K562 (cell line): Measurements from ENCODE around the gene GJC2. TPM values are rescaled to one million over a fixed set of nuclear protein-coding genes. Genes with fewer than 3 reads are reported as not detected.

Experiments
- CREB1 ChIP-seq, 2 experiments: sonication (generic) in 1 of 2; formaldehyde crosslinking in 1 of 2; IDR thresholded peaks; 2 replicates each; pipeline versions ENCODE4 v1.6.1 to v1.8.0; 2012 to 2022; ENCODE audit warnings: inconsistent platforms in 1 of 2, mild to moderate bottlenecking in 1 of 2, missing genetic modification reagents in 1 of 2, moderate library complexity in 1 of 2
- FIP1L1 ChIP-seq: fragments of 200-400 bp; formaldehyde crosslinking; IDR thresholded peaks from 2 replicates; pipeline ENCODE4 v1.6.1; 2018; ENCODE audit warnings: mild to moderate bottlenecking, low read depth, low read length; ENCODE audit not compliant: poor library complexity, severe bottlenecking
- GATAD2B ChIP-seq: fragments of 450-650 bp; IDR thresholded peaks from 2 replicates; pipeline ENCODE4 v1.6.1; 2017; ENCODE audit warnings: mild to moderate bottlenecking, borderline replicate concordance
- GTF2E2 ChIP-seq: fragments of 200-800 bp; sonication (Bioruptor generic); IDR thresholded peaks from 2 replicates; pipeline ENCODE4 v1.6.1; 2016; ENCODE audit warnings: missing genetic modification characterization, missing compliant biosample characterization
- JUN ChIP-seq, 2 experiments: sonication (generic) in 1 of 2; formaldehyde crosslinking in 1 of 2; IDR thresholded peaks; 2 replicates each; pipeline versions ENCODE4 v1.6.1 to v1.8.0; 2012 to 2022; ENCODE audit warnings: borderline replicate concordance in 2 of 2, mild to moderate bottlenecking in 2 of 2, improper control_type of control experiment in 1 of 2, low read depth in 1 of 2, low read length in 1 of 2, missing genetic modification reagents in 1 of 2
- KDM4B ChIP-seq, 2 experiments: fragments of 450-650 bp in 1 of 2; sonication (generic) in 1 of 2; IDR thresholded peaks; 2 replicates each; pipeline ENCODE4 v1.6.1; 2016 to 2017; ENCODE audit warnings: borderline replicate concordance in 2 of 2, antibody characterized with exemption in 1 of 2, low read depth in 1 of 2, mild to moderate bottlenecking in 1 of 2
- MAZ ChIP-seq, 2 experiments: fragments of 450-650 bp in 1 of 2; sonication (generic) in 1 of 2; formaldehyde crosslinking; IDR thresholded peaks in 1 of 2; conservative IDR thresholded peaks in 1 of 2; 2 replicates each; pipeline versions ENCODE4 v1.4.0 to v1.5.0; 2020; ENCODE audit warnings: mild to moderate bottlenecking in 1 of 2, missing genetic modification reagents in 1 of 2
- MTA3 ChIP-seq: fragments of 450-650 bp; formaldehyde crosslinking; IDR thresholded peaks from 2 replicates; pipeline ENCODE4 v1.6.1; 2017; ENCODE audit warnings: mild to moderate bottlenecking, borderline replicate concordance
- MYC ChIP-seq, 2 experiments: fragments of 250-450 bp in 1 of 2; sonication (Bioruptor Pico) in 1 of 2; IDR thresholded peaks; 2 replicates each; pipeline versions ENCODE4 v1.5.1 to v1.6.1; 2012 to 2021; ENCODE audit warnings: low read depth in 2 of 2, borderline replicate concordance in 1 of 2, improper control_type of control experiment in 1 of 2, low read length in 1 of 2, mild to moderate bottlenecking in 1 of 2, moderate library complexity in 1 of 2
- NFIX ChIP-seq: fragments of 250-450 bp; sonication (Bioruptor Pico); IDR thresholded peaks from 2 replicates; pipeline ENCODE4 v1.4.0; 2020; ENCODE audit warnings: low read depth, mild to moderate bottlenecking, moderate library complexity
- NR2F6 ChIP-seq: fragments of 450-650 bp; formaldehyde crosslinking; IDR thresholded peaks from 2 replicates; pipeline ENCODE4 v1.4.0; 2020; ENCODE audit warnings: mild to moderate bottlenecking
- POLR2G ChIP-seq: fragments of 200-400 bp; formaldehyde crosslinking; IDR thresholded peaks from 2 replicates; pipeline ENCODE4 v1.6.1; 2017; ENCODE audit warnings: low read depth, mild to moderate bottlenecking, antibody characterized with exemption, low read length, moderate library complexity
- RBM14 ChIP-seq: fragments of 200-400 bp; formaldehyde crosslinking; IDR thresholded peaks from 2 replicates; pipeline ENCODE4 v1.6.1; 2018; ENCODE audit warnings: low read depth, mild to moderate bottlenecking, low read length, moderate library complexity, borderline replicate concordance; ENCODE audit not compliant: insufficient read depth
- SNIP1 ChIP-seq: fragments of 450-650 bp; IDR thresholded peaks from 2 replicates; pipeline ENCODE4 v1.7.1; 2017; ENCODE audit warnings: low read depth, mild to moderate bottlenecking
- SOX6 ChIP-seq: fragments of 450-650 bp; IDR thresholded peaks from 2 replicates; pipeline ENCODE4 v1.6.1; 2014; ENCODE audit warnings: mild to moderate bottlenecking
- ZNF12 ChIP-seq: sonication (generic); formaldehyde crosslinking; IDR thresholded peaks from 2 replicates; pipeline ENCODE4 v1.4.0; 2020; ENCODE audit warnings: mild to moderate bottlenecking, missing genetic modification reagents
- ZNF586 ChIP-seq: fragments of 450-650 bp; formaldehyde crosslinking; conservative IDR thresholded peaks from 2 replicates; pipeline ENCODE4 v1.4.0; 2020; ENCODE audit warnings: mild to moderate bottlenecking, moderate library complexity
- polyA plus RNA-seq, 8 experiments: library from polyadenylated mRNA; depleted of rRNA in 4 of 8; stranded (reverse) in 5 of 8; unstranded in 3 of 8; fragments of >200 nt; fragmentation: Nextera tagmentation in 2 of 8; fragmentation: Illumina TruSeq in 1 of 8; extraction: Ambion mirVana in 2 of 8; extraction: Trizol in 1 of 8; gene quantifications; 2 replicates each; pipeline versions ENCODE4 v1.2.1 to v1.2.3, GENCODE V29; 2011 to 2014; ENCODE audit warnings: inconsistent platforms in 1 of 8, missing spikeins in 1 of 8
- total RNA-seq, 7 experiments: library from RNA; depleted of rRNA in 6 of 7; stranded (reverse); fragments of >200 nt in 6 of 7; fragmentation: Illumina TruSeq in 2 of 7; extraction: Trizol in 2 of 7; gene quantifications; 2 replicates each; pipeline versions ENCODE4 v1.2.1 to v1.2.3, GENCODE V29; 2011 to 2021; ENCODE audit warnings: low replicate concordance in 1 of 7
- TF ChIP-seq, protein P1 (sequence below): sonication (generic); formaldehyde crosslinking; IDR thresholded peaks from 2 replicates; pipeline ENCODE4 v1.8.1; 2023; ENCODE audit warnings: mild to moderate bottlenecking, missing genetic modification reagents
- TF ChIP-seq, protein P2 (sequence below): fragments of 450-650 bp; conservative IDR thresholded peaks from 2 replicates; pipeline ENCODE4 v1.6.1; 2016; ENCODE audit warnings: missing genetic modification characterization, low read depth, mild to moderate bottlenecking, missing compliant biosample characterization, moderate library complexity
- TF ChIP-seq, protein P3 (sequence below): fragments of 250-450 bp; sonication (Bioruptor Pico); IDR thresholded peaks from 2 replicates; pipeline ENCODE4 v1.4.0; 2020

The GJC2 gene
- total and polyA plus RNA-seq, 9 of the 15 experiments (the other 6 are each of a cell fraction or from before 2014, with no cell fraction given): 0.03 to 0.62 (median 0.11) TPM; not detected in 2

DNA sequence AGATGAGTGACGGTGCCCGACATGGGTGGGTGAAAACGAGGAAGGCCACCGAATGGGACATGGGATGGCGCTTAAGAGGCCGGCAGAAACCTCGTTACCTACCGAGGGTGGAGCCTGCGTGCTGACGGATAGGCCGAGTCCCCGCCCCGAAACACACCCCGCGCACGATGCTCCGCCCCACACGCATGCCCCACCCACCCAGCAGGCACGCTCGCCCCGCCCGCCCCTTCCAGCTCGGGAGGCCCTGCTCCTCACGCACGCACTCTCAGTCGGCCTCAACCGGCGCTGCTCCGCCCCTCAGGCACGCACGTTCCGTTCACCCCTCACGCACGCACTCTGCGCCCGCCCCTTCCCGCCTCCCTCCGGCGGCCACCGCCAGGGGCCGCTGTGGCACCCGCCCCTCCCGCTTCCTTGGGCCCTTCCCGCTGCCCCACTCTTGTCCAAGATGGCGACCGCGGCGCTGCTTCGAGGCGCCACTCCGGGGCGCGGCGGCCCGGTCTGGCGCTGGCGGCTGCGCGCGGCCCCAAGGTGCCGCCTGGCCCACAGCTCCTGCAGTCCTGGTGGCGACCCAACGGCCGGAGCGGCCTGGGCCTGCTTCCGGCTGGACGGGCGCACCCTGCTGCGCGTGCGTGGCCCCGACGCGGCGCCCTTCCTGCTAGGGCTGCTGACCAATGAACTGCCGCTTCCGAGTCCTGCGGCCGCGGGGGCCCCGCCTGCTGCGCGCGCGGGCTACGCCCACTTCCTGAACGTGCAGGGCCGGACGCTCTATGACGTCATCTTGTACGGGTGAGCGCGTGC lies 15.8 kb downstream of the GJC2 start, which contains the start of gene IBA57 (continued):
- TF ChIP-seq, protein P1, sequence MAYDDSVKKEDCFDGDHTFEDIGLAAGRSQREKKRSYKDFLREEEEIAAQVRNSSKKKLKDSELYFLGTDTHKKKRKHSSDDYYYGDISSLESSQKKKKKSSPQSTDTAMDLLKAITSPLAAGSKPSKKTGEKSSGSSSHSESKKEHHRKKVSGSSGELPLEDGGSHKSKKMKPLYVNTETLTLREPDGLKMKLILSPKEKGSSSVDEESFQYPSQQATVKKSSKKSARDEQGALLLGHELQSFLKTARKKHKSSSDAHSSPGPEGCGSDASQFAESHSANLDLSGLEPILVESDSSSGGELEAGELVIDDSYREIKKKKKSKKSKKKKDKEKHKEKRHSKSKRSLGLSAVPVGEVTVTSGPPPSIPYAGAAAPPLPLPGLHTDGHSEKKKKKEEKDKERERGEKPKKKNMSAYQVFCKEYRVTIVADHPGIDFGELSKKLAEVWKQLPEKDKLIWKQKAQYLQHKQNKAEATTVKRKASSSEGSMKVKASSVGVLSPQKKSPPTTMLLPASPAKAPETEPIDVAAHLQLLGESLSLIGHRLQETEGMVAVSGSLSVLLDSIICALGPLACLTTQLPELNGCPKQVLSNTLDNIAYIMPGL: peak; percentile 96
- TF ChIP-seq KDM4B (IDR thresholded peaks at IDR 0.05; ENCODE audit: borderline replicate concordance in 2 of 2, low read depth in 1 of 2): peak in 1 of 2 experiments; percentile 70; a peak in 1 of 4 replicates
- peak; percentile 78; the same call in 1 of the 2 replicates for TF ChIP-seq GTF2E2 (tag)
- peak; percentile 58 for TF ChIP-seq FIP1L1
- TF ChIP-seq GATAD2B: peak; percentile 100
- TF ChIP-seq RBM14: 0 out of 2 replicates have a peak, but pooled peaks have one; percentile 26
- peak; percentile 49; the same call in 1 of the 2 replicates for TF ChIP-seq ZNF12 (CRISPR knock-in tag)
- TF ChIP-seq SNIP1: 0 out of 2 replicates have a peak, but pooled peaks have one; percentile 20
- no peak for TF ChIP-seq NR2F6
- peak; percentile 16; the same call in 1 of the 2 replicates for TF ChIP-seq NFIX (CRISPR knock-in tag)
- peak; percentile 98 to 100 for TF ChIP-seq MAZ (CRISPR knock-in tag; conservative IDR thresholded peaks at IDR 0.05 in 1 of 2, IDR thresholded peaks at IDR 0.05 in 1 of 2)
- TF ChIP-seq, protein P2, sequence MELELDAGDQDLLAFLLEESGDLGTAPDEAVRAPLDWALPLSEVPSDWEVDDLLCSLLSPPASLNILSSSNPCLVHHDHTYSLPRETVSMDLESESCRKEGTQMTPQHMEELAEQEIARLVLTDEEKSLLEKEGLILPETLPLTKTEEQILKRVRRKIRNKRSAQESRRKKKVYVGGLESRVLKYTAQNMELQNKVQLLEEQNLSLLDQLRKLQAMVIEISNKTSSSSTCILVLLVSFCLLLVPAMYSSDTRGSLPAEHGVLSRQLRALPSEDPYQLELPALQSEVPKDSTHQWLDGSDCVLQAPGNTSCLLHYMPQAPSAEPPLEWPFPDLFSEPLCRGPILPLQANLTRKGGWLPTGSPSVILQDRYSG (tag): no peak
- peak; percentile 95 for TF ChIP-seq CREB1 (IDR thresholded peaks at IDR 0.05)
- peak; percentile 93 for TF ChIP-seq CREB1 (CRISPR knock-in tag; IDR thresholded peaks at IDR 0.05)
- TF ChIP-seq ZNF586: no peak
- peak; percentile 85 for TF ChIP-seq SOX6
- peak; percentile 94 for TF ChIP-seq MTA3
- TF ChIP-seq, protein P3, sequence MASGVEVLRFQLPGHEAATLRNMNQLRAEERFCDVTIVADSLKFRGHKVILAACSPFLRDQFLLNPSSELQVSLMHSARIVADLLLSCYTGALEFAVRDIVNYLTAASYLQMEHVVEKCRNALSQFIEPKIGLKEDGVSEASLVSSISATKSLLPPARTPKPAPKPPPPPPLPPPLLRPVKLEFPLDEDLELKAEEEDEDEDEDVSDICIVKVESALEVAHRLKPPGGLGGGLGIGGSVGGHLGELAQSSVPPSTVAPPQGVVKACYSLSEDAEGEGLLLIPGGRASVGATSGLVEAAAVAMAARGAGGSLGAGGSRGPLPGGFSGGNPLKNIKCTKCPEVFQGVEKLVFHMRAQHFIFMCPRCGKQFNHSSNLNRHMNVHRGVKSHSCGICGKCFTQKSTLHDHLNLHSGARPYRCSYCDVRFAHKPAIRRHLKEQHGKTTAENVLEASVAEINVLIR: peak; percentile 91
- TF ChIP-seq MYC (IDR thresholded peaks at IDR 0.05; ENCODE audit: low read depth, low read length): peak; percentile 89
- no peak for TF ChIP-seq MYC (CRISPR knock-in tag; IDR thresholded peaks at IDR 0.05; ENCODE audit: borderline replicate concordance, low read depth)
- TF ChIP-seq POLR2G: peak; percentile 99
- peak; percentile 100 for TF ChIP-seq JUN (IDR thresholded peaks at IDR 0.05; ENCODE audit: borderline replicate concordance, low read depth, low read length)
- TF ChIP-seq JUN (CRISPR knock-in tag; IDR thresholded peaks at IDR 0.05; ENCODE audit: borderline replicate concordance): peak; percentile 95
